ENCODE results near the gene DAPK2. TPM values are rescaled to one million over a fixed set of nuclear protein-coding genes. Genes with fewer than 3 reads are reported as not detected.

DAPK2 gene
- total RNA-seq, 1 experiment from 2014 or later: 1.4 TPM

DNA sequence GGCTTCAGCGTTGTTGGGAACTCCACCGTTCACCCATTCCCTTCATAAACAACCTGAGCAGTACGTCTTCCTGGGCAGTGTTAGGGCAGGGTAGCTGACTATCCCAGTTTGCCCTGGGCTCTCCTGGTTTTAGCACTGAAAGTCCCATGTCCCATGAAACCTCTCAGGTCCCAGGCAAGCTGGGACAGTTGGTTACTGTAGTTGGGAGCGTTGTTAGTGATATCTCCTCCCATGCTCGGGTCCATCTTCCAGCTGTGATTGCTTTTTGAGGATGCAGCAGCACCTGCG, 151.7 kb downstream of the DAPK2 start:
- POLR2A ChIA-PET: no interaction called here
- H3K9me3 Mint-ChIP-seq (ENCODE audit: unreplicated experiment): no peaks in the 10 kb centered on the region
- H3K4me3 Mint-ChIP-seq (ENCODE audit: unreplicated experiment): no peak overlapping the region
- H3K27ac Mint-ChIP-seq (ENCODE audit: unreplicated experiment): no peak overlapping the region
- H3K27me3 Mint-ChIP-seq (ENCODE audit: insufficient read depth, unreplicated experiment): no peaks in the 10 kb centered on the region
- DNase-seq: no peak
- no peak for TF ChIP-seq CTCF (IDR thresholded peaks at IDR 0.05; ENCODE audit: insufficient read depth in 1 of 2, low read depth in 1 of 2, low read length in 1 of 2, severe bottlenecking in 1 of 2, unreplicated experiment in 1 of 2)
- Histone ChIP-seq H3K4me3 (ENCODE audit: low read depth, low read length) (no peak overlapping the region), H3K27me3 (replicated peaks; ENCODE audit: control insufficient read depth, insufficient read depth, low read length) (no peaks in the 10 kb centered on the region), H3K36me3 (ENCODE audit: control insufficient read depth, insufficient read depth, low read length) (no peaks in the 10 kb centered on the region), H3K4me1 (peaks cover 10% of the 10 kb centered on the region), H3K9me3 (no peaks in the 10 kb centered on the region)
- peaks cover 9% of the 10 kb centered on the region for H3K4me1 Mint-ChIP-seq (ENCODE audit: low read depth, unreplicated experiment)
- intact Hi-C loops (cut with micrococcal nuclease; ENCODE audit: unreplicated experiment): no loop called here
- no peaks in the 10 kb centered on the region for H3K36me3 Mint-ChIP-seq (ENCODE audit: insufficient read depth, unreplicated experiment)
- CTCF ChIA-PET: no interaction called here
- no TSS peak for BruUV-seq (replicated peaks)

- Mint-ChIP-seq H3K4me1 (ENCODE audit: low read depth, unreplicated experiment) (peaks cover 9% of the 10 kb centered on the region), H3K27ac (ENCODE audit: unreplicated experiment) (no peak overlapping the region), H3K9me3 (ENCODE audit: unreplicated experiment) (no peaks in the 10 kb centered on the region), H3K27me3 (ENCODE audit: insufficient read depth, unreplicated experiment) (no peaks in the 10 kb centered on the region), H3K4me3 (ENCODE audit: unreplicated experiment) (no peak overlapping the region), H3K36me3 (ENCODE audit: insufficient read depth, unreplicated experiment) (no peaks in the 10 kb centered on the region)
- no peak for TF ChIP-seq CTCF (IDR thresholded peaks at IDR 0.05; ENCODE audit: insufficient read depth in 1 of 2, low read depth in 1 of 2, low read length in 1 of 2, severe bottlenecking in 1 of 2, unreplicated experiment in 1 of 2)
- Histone ChIP-seq H3K4me1 (peaks cover 10% of the 10 kb centered on the region), H3K4me3 (ENCODE audit: low read depth, low read length) (no peak overlapping the region), H3K36me3 (ENCODE audit: control insufficient read depth, insufficient read depth, low read length) (no peaks in the 10 kb centered on the region), H3K9me3 (no peaks in the 10 kb centered on the region), H3K27me3 (replicated peaks; ENCODE audit: control insufficient read depth, insufficient read depth, low read length) (no peaks in the 10 kb centered on the region)
- no peak for DNase-seq
- CTCF ChIA-PET: no interaction called here
- intact Hi-C loops (cut with micrococcal nuclease; ENCODE audit: unreplicated experiment): no loop called here
- POLR2A ChIA-PET: no interaction called here
- no TSS peak for BruUV-seq (replicated peaks)
Measured at GRCh38 chr15:63893866-63894661, 152.2 kb downstream of the DAPK2 start.

GRCh38 chr15:63892794-63893441, 153.4 kb downstream of the DAPK2 start:
- no peak overlapping the region for H3K4me3 ChIP-seq (ENCODE audit: low read depth, low read length)
- no peaks in the 10 kb centered on the region for H3K27me3 ChIP-seq (replicated peaks; ENCODE audit: control insufficient read depth, insufficient read depth, low read length)
- Mint-ChIP-seq H3K4me1 (ENCODE audit: low read depth, unreplicated experiment) (peaks cover 9% of the 10 kb centered on the region), H3K4me3 (ENCODE audit: unreplicated experiment) (no peak overlapping the region), H3K27ac (ENCODE audit: unreplicated experiment) (no peak overlapping the region), H3K27me3 (ENCODE audit: insufficient read depth, unreplicated experiment) (no peaks in the 10 kb centered on the region), H3K36me3 (ENCODE audit: insufficient read depth, unreplicated experiment) (no peaks in the 10 kb centered on the region), H3K9me3 (ENCODE audit: unreplicated experiment) (no peaks in the 10 kb centered on the region)
- no peak for TF ChIP-seq CTCF (IDR thresholded peaks at IDR 0.05; ENCODE audit: insufficient read depth in 1 of 2, low read depth in 1 of 2, low read length in 1 of 2, severe bottlenecking in 1 of 2, unreplicated experiment in 1 of 2)
- H3K36me3 ChIP-seq (ENCODE audit: control insufficient read depth, insufficient read depth, low read length): no peaks in the 10 kb centered on the region
- ChIA-PET CTCF (no interaction called here), POLR2A (no interaction called here)
- H3K9me3 ChIP-seq: no peaks in the 10 kb centered on the region
- peaks cover 10% of the 10 kb centered on the region for H3K4me1 ChIP-seq
- intact Hi-C loops (cut with micrococcal nuclease; ENCODE audit: unreplicated experiment): no loop called here
- no TSS peak for BruUV-seq (replicated peaks)
- no peak for DNase-seq
